Stimulated activated CD8-positive, alpha-beta memory T cell treated with anti-CD3 and anti-CD28 coated beads, Interleukin-15, amount 100 ng/mL, for 48 hours (primary cell): Measurements from ENCODE around the gene MACIR.
A peak's percentile ranks its signal among the peaks of the same experiment; 100 is the strongest.
"Not testable (repeated sequence)": the region's sequence is repeated elsewhere in the genome, so short reads cannot be mapped to it uniquely, and the experiment has no call there.

Source experiments
- DNase-seq, 2 donors: peaks; one replicate each; pipeline ENCODE4 v3.0.0-alpha.2; 2020; ENCODE audit warnings: low read depth in 2 of 2

MACIR gene

GRCh38 chr5:103258368-103258956, at the start of gene MACIR:
Gene MACIR, plus strand, starts transcription at chr5:103258763. Its CDS starts 17,157 bp downstream, at chr5:103275920.
- DNase-seq, result peak; percentile 89 to 92

GRCh38 chr5:103209065-103209464, 49.5 kb upstream of the MACIR start:
- no peak for DNase-seq

GRCh38 chr5:103210952-103211351, 47.6 kb upstream of the MACIR start:
- DNase-seq, result no peak

- no peak for DNase-seq
Measured at GRCh38 chr5:103211576-103212561, 46.7 kb upstream of the MACIR start.

- DNase-seq, result no peak
Measured at GRCh38 chr5:103216137-103216536, 42.4 kb upstream of the MACIR start.

GRCh38 chr5:103216697-103217096, 41.9 kb upstream of the MACIR start:
- no peak for DNase-seq

GRCh38 chr5:103217101-103217500, 41.5 kb upstream of the MACIR start:
- no peak for DNase-seq

GRCh38 chr5:103218164-103218563, 40.4 kb upstream of the MACIR start:
- no peak for DNase-seq

- DNase-seq, result not testable (repeated sequence)
Measured at GRCh38 chr5:103219074-103219473, 39.5 kb upstream of the MACIR start.

GRCh38 chr5:103223031-103223955, 35.3 kb upstream of the MACIR start:
- no peak for DNase-seq

- peak in 1 of 2 donors; percentile 4 for DNase-seq
Measured at GRCh38 chr5:103224118-103224893, 34.3 kb upstream of the MACIR start.

- no peak for DNase-seq
Measured at GRCh38 chr5:103224894-103225246, 33.7 kb upstream of the MACIR start.

GRCh38 chr5:103228061-103228460, 30.5 kb upstream of the MACIR start:
- DNase-seq, result no peak

GRCh38 chr5:103228588-103228987, 30.0 kb upstream of the MACIR start:
- no peak for DNase-seq

- no peak for DNase-seq
Measured at GRCh38 chr5:103232393-103232999, 26.1 kb upstream of the MACIR start.

GRCh38 chr5:103234239-103234975, 24.2 kb upstream of the MACIR start:
- no peak for DNase-seq

GRCh38 chr5:103235891-103236290, 22.7 kb upstream of the MACIR start:
- DNase-seq, result no peak

- DNase-seq, result no peak
Measured at GRCh38 chr5:103237778-103238177, 20.8 kb upstream of the MACIR start.

GRCh38 chr5:103243665-103244064, 14.9 kb upstream of the MACIR start:
- no peak for DNase-seq

- no peak for DNase-seq
Measured at GRCh38 chr5:103244398-103244797, 14.2 kb upstream of the MACIR start.
